DND-41 (cell line): ENCODE measurements around the gene TBCA.

Experiments
- ATAC-seq: fragments of 200-7000 bp; cut with Tn5 transposase; 3 replicates; pipeline ENCODE4 v1.9.1; 2021; ENCODE audit warnings: low read depth; ENCODE audit not compliant: insufficient read depth
- DNase-seq: peaks from one replicate; pipeline ENCODE4 v3.0.0-alpha.2; 2020
- H2AFZ ChIP-seq: 2 replicates; pipeline ENCODE4 v1.6.0; 2012; ENCODE audit warnings: low read depth, low read length
- H3K27ac ChIP-seq: 2 replicates; pipeline ENCODE4 v1.5.1; 2012; ENCODE audit warnings: low read length, inconsistent platforms
- H3K27me3 ChIP-seq: fragments of 200-600 bp; sonication (generic); 2 replicates; pipeline ENCODE4 v1.6.0; 2012; ENCODE audit warnings: low read length, mild to moderate bottlenecking, inconsistent platforms; ENCODE audit not compliant: insufficient read depth, poor library complexity
- H3K36me3 ChIP-seq: 2 replicates; pipeline ENCODE4 v1.5.1; 2012; ENCODE audit warnings: low read length, inconsistent platforms; ENCODE audit not compliant: insufficient read depth
- H3K4me1 ChIP-seq: 2 replicates; pipeline ENCODE4 v1.5.1; 2012; ENCODE audit warnings: mild to moderate bottlenecking, low read length; ENCODE audit not compliant: insufficient read depth
- H3K4me2 ChIP-seq: 2 replicates; pipeline ENCODE4 v1.6.0; 2012; ENCODE audit warnings: mild to moderate bottlenecking, moderate library complexity, low read length, inconsistent platforms; ENCODE audit not compliant: insufficient read depth
- H3K4me3 ChIP-seq, 2 experiments: fragments of 200-600 bp in 1 of 2; shearing (Covaris generic) in 1 of 2; 2 replicates each; pipeline ENCODE4 v1.5.1; 2012 to 2016; ENCODE audit warnings: inconsistent platforms in 2 of 2, low read length in 2 of 2, mild to moderate bottlenecking in 2 of 2, low read depth in 1 of 2, moderate library complexity in 1 of 2
- H3K79me2 ChIP-seq: 2 replicates; pipeline ENCODE4 v1.6.0; 2012; ENCODE audit warnings: low read length, inconsistent platforms; ENCODE audit not compliant: insufficient read depth
- H3K9ac ChIP-seq: 2 replicates; pipeline ENCODE4 v1.6.0; 2012; ENCODE audit warnings: low read depth, mild to moderate bottlenecking, inconsistent platforms, low read length, moderate library complexity
- H3K9me3 ChIP-seq: 2 replicates; pipeline ENCODE4 v1.5.1; 2012; ENCODE audit warnings: low read length, moderate library complexity, mild to moderate bottlenecking, inconsistent platforms; ENCODE audit not compliant: insufficient read depth, severe bottlenecking
- H4K20me1 ChIP-seq: 2 replicates; pipeline ENCODE4 v1.6.0; 2012; ENCODE audit warnings: low read length; ENCODE audit not compliant: insufficient read depth
- CTCF ChIP-seq: IDR thresholded peaks from 2 replicates; pipeline ENCODE4 v1.5.1; 2012; ENCODE audit warnings: borderline replicate concordance, low read length, moderate library complexity, mild to moderate bottlenecking; ENCODE audit not compliant: poor library complexity, severe bottlenecking; ENCODE audit errors: extremely low read depth
- EZH2 ChIP-seq: IDR thresholded peaks from 3 replicates; pipeline ENCODE4 v1.6.1; 2012; ENCODE audit warnings: borderline replicate concordance, low read depth, mild to moderate bottlenecking, moderate library complexity, low read length, inconsistent platforms; ENCODE audit not compliant: severe bottlenecking

The TBCA gene

GRCh38 chr5:77644371-77645157, 131.6 kb downstream of the TBCA start:
- no peak overlapping the region for H2AFZ ChIP-seq
- H3K9ac ChIP-seq: no peak overlapping the region
- no peaks in the 10 kb centered on the region for H3K9me3 ChIP-seq
- H3K27me3 ChIP-seq: no peaks in the 10 kb centered on the region
- no peak for TF ChIP-seq CTCF
- no peak for TF ChIP-seq EZH2
- no peaks in the 10 kb centered on the region for H3K36me3 ChIP-seq
- H3K4me3 ChIP-seq: no peak overlapping the region
- no peaks in the 10 kb centered on the region for H4K20me1 ChIP-seq
- ATAC-seq (no peak), DNase-seq (no peak)
- no peak overlapping the region for H3K4me2 ChIP-seq
- H3K4me1 ChIP-seq: no peaks in the 10 kb centered on the region
- no peaks in the 10 kb centered on the region for H3K79me2 ChIP-seq
- no peak overlapping the region for H3K27ac ChIP-seq

- H3K36me3 ChIP-seq: no peaks in the 10 kb centered on the region
- H3K27ac ChIP-seq: no peak overlapping the region
- no peak overlapping the region for H3K4me2 ChIP-seq
- no peaks in the 10 kb centered on the region for H3K4me1 ChIP-seq
- TF ChIP-seq EZH2 (no peak), CTCF (no peak)
- ATAC-seq (no peak), DNase-seq (no peak)
- no peak overlapping the region for H3K4me3 ChIP-seq
- no peaks in the 10 kb centered on the region for H4K20me1 ChIP-seq
- H3K9ac ChIP-seq: no peak overlapping the region
- H2AFZ ChIP-seq: no peak overlapping the region
- H3K9me3 ChIP-seq: no peaks in the 10 kb centered on the region
- no peaks in the 10 kb centered on the region for H3K79me2 ChIP-seq
- H3K27me3 ChIP-seq: no peaks in the 10 kb centered on the region
Observed at GRCh38 chr5:77643654-77644370, 132.3 kb downstream of the TBCA start.

- Histone ChIP-seq H3K36me3 (no peaks in the 10 kb centered on the region), H3K4me1 (no peaks in the 10 kb centered on the region), H3K4me2 (no peak overlapping the region), H3K79me2 (no peaks in the 10 kb centered on the region), H3K4me3 (no peak overlapping the region), H2AFZ (no peak overlapping the region), H3K9ac (no peak overlapping the region), H3K9me3 (no peaks in the 10 kb centered on the region), H3K27me3 (no peaks in the 10 kb centered on the region), H4K20me1 (no peaks in the 10 kb centered on the region), H3K27ac (no peak overlapping the region)
- ATAC-seq (no peak), DNase-seq (no peak)
- TF ChIP-seq CTCF (no peak), EZH2 (no peak)
Observed at GRCh38 chr5:77642738-77643653, 133.1 kb downstream of the TBCA start.
